Measurements from ENCODE around the gene TXNRD1.

TXNRD1 gene

DNA sequence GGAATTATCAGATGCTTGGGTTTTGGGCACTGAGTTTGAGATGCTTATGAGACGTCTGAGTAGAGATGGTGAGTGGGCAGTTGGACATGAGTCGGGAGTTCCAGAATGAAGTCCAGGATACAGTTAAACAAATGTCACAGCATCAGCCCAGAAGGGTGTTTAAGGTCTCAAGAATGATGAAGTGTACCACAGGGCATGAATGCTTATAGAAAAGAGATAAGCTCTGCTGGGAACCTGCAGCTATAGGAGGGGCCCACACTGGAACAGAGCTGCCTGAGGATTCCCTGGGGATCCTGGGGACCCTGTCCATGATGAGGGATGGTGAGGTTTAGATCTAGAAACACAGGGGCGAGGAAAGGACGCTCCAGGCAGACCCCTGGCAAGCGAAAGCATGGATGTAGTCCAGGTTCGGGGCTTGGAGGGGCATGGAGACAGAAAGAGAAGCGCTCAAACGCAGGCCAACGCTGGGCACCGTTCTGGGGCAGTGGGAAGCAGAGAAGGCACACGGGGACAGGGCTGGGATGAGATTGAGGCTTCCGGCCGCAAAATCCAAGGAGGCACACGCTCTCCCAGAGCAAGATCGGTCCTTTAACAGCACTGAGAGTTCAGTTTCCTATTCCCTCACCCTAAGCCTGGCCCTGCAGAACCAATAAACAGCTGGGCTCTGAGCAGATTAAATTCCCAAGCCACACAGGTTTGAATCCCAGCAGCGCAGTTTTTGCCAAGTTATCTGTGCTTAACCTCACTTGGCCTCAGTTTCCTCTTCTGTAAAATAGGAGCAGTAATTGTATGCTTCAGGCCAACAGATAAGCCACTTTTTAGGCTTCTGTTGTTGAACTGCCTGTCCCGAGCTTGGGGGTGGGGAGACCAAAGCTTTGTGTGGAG, 140.9 kb downstream of the TXNRD1 start:
- Histone ChIP-seq H3K4ac (ENCODE audit: low read depth, low read length) (no peak overlapping the region), H2AK5ac (ENCODE audit: low read length) (no peak overlapping the region), H2BK12ac (ENCODE audit: low read length) (no peak overlapping the region), H3K4me3 (ENCODE audit: low read depth, low read length) (no peak overlapping the region), H3K14ac (ENCODE audit: low read length) (no peak overlapping the region), H4K91ac (ENCODE audit: low read depth, low read length) (no peak overlapping the region), H2BK5ac (ENCODE audit: low read depth, low read length, poor library complexity) (no peak overlapping the region), H3K23ac (ENCODE audit: low read length) (no peak overlapping the region), H3K27ac (ENCODE audit: low read depth, low read length) (no peak overlapping the region), H3K79me1 (ENCODE audit: low read length) (no peaks in the 10 kb centered on the region), H2BK120ac (ENCODE audit: insufficient read depth, low read length, poor library complexity) (no peak overlapping the region), H3K9ac (ENCODE audit: low read length) (no peak overlapping the region), H4K8ac (ENCODE audit: low read depth, low read length) (no peak overlapping the region), H3K27me3 (ENCODE audit: insufficient read depth, low read length) (no peaks in the 10 kb centered on the region), H3K4me2 (ENCODE audit: low read length) (no peak overlapping the region), H3K36me3 (ENCODE audit: control insufficient read depth in 1 of 2, insufficient read depth in 2 of 2, low read length in 2 of 2) (peaks cover 0 to 3% of the 10 kb centered on the region in 2 experiments), H3K9me3 (ENCODE audit: insufficient read depth, low read depth, low read length) (peaks cover 4% of the 10 kb centered on the region), H4K12ac (ENCODE audit: low read depth, low read length) (no peak overlapping the region), H2AFZ (ENCODE audit: insufficient read depth, low read length, poor library complexity) (no peak overlapping the region), H3K4me1 (ENCODE audit: control insufficient read depth in 1 of 2, insufficient read depth in 2 of 2, low read length in 2 of 2) (peaks cover 0 to 5% of the 10 kb centered on the region in 2 experiments), H3K79me2 (ENCODE audit: control insufficient read depth, insufficient read depth, low read length, poor library complexity) (no peaks in the 10 kb centered on the region), H3K18ac (ENCODE audit: low read length) (no peak overlapping the region)
- no peak for DNase-seq
- no CpG with 5 or more reads among the region's 17 CpGs for WGBS (ENCODE audit: extremely low coverage, insufficient coverage, insufficient read length)

DNA sequence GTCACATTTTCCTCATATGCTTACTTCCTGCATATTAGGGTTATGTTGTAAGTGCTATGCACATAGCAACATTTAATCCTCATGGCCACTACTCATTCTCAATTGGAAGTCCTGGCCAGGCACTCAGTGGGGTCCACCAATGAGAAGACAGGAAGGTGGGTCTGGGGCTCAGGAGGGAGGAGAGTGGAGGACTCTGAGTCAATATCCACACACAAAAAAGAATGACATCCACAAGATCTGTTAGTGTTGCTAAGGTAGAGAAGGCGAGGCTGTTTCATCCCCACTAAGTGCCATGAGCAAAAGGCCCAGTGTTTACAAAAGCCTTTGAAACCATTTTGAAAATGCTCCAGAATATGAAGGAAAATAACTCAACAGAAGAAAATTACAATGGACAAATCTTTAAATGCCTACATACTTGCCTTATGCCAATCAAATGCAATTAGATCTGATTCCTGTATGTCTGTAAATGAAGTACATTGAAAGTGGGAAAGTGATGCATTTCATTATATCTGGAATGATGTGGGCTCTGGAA, 141.9 kb downstream of the TXNRD1 start:
- H2AFZ ChIP-seq (ENCODE audit: insufficient read depth, low read length, poor library complexity): no peak overlapping the region
- H3K79me2 ChIP-seq (ENCODE audit: control insufficient read depth, insufficient read depth, low read length, poor library complexity): no peaks in the 10 kb centered on the region
- H3K27me3 ChIP-seq (ENCODE audit: insufficient read depth, low read length): no peaks in the 10 kb centered on the region
- H2AK5ac ChIP-seq (ENCODE audit: low read length): no peak overlapping the region
- H3K23ac ChIP-seq (ENCODE audit: low read length): no peak overlapping the region
- peaks cover 0 to 2% of the 10 kb centered on the region in 2 experiments for H3K36me3 ChIP-seq (ENCODE audit: control insufficient read depth in 1 of 2, insufficient read depth in 2 of 2, low read length in 2 of 2)
- peaks cover 4% of the 10 kb centered on the region for H3K9me3 ChIP-seq (ENCODE audit: insufficient read depth, low read depth, low read length)
- H2BK5ac ChIP-seq (ENCODE audit: low read depth, low read length, poor library complexity): no peak overlapping the region
- H2BK120ac ChIP-seq (ENCODE audit: insufficient read depth, low read length, poor library complexity): no peak overlapping the region
- no peak overlapping the region for H3K14ac ChIP-seq (ENCODE audit: low read length)
- H3K79me1 ChIP-seq (ENCODE audit: low read length): no peaks in the 10 kb centered on the region
- H2BK12ac ChIP-seq (ENCODE audit: low read length): no peak overlapping the region
- H3K18ac ChIP-seq (ENCODE audit: low read length): no peak overlapping the region
- H3K9ac ChIP-seq (ENCODE audit: low read length): no peak overlapping the region
- no peak overlapping the region for H4K12ac ChIP-seq (ENCODE audit: low read depth, low read length)
- no peak overlapping the region for H4K91ac ChIP-seq (ENCODE audit: low read depth, low read length)
- H3K4me2 ChIP-seq (ENCODE audit: low read length): no peak overlapping the region
- H3K27ac ChIP-seq (ENCODE audit: low read depth, low read length): no peak overlapping the region
- no peak overlapping the region for H3K4me3 ChIP-seq (ENCODE audit: low read depth, low read length)
- H4K8ac ChIP-seq (ENCODE audit: low read depth, low read length): no peak overlapping the region
- H3K4ac ChIP-seq (ENCODE audit: low read depth, low read length): no peak overlapping the region
- peaks cover 0 to 5% of the 10 kb centered on the region in 2 experiments for H3K4me1 ChIP-seq (ENCODE audit: control insufficient read depth in 1 of 2, insufficient read depth in 2 of 2, low read length in 2 of 2)
- no CpG with 5 or more reads among the region's 1 CpG for WGBS (ENCODE audit: extremely low coverage, insufficient coverage, insufficient read length)
- DNase-seq: no peak

GRCh38 chr12:104358353-104359003, 142.9 kb downstream of the TXNRD1 start:
- no peaks in the 10 kb centered on the region for H3K79me2 ChIP-seq (ENCODE audit: control insufficient read depth, insufficient read depth, low read length, poor library complexity)
- H3K27me3 ChIP-seq (ENCODE audit: insufficient read depth, low read length): no peaks in the 10 kb centered on the region
- no peak overlapping the region for H3K27ac ChIP-seq (ENCODE audit: low read depth, low read length)
- peaks cover 0 to 2% of the 10 kb centered on the region in 2 experiments for H3K36me3 ChIP-seq (ENCODE audit: control insufficient read depth in 1 of 2, insufficient read depth in 2 of 2, low read length in 2 of 2)
- no peak overlapping the region for H3K9ac ChIP-seq (ENCODE audit: low read length)
- H3K4me3 ChIP-seq (ENCODE audit: low read depth, low read length): no peak overlapping the region
- H4K8ac ChIP-seq (ENCODE audit: low read depth, low read length): no peak overlapping the region
- H3K4ac ChIP-seq (ENCODE audit: low read depth, low read length): no peak overlapping the region
- H3K79me1 ChIP-seq (ENCODE audit: low read length): no peaks in the 10 kb centered on the region
- H3K9me3 ChIP-seq (ENCODE audit: insufficient read depth, low read depth, low read length): peaks cover 4% of the 10 kb centered on the region
- H3K23ac ChIP-seq (ENCODE audit: low read length): no peak overlapping the region
- no peak overlapping the region for H3K18ac ChIP-seq (ENCODE audit: low read length)
- H3K14ac ChIP-seq (ENCODE audit: low read length): no peak overlapping the region
- H2BK5ac ChIP-seq (ENCODE audit: low read depth, low read length, poor library complexity): no peak overlapping the region
- no peak overlapping the region for H2AK5ac ChIP-seq (ENCODE audit: low read length)
- DNase-seq: peak; percentile 56 to 87
- no peak overlapping the region for H4K12ac ChIP-seq (ENCODE audit: low read depth, low read length)
- H2BK12ac ChIP-seq (ENCODE audit: low read length): no peak overlapping the region
- WGBS (ENCODE audit: extremely low coverage, insufficient coverage, insufficient read length): no CpG with 5 or more reads among the region's 5 CpGs
- H3K4me2 ChIP-seq (ENCODE audit: low read length): no peak overlapping the region
- H4K91ac ChIP-seq (ENCODE audit: low read depth, low read length): no peak overlapping the region
- no peak overlapping the region for H2AFZ ChIP-seq (ENCODE audit: insufficient read depth, low read length, poor library complexity)
- peaks cover 0 to 5% of the 10 kb centered on the region in 2 experiments for H3K4me1 ChIP-seq (ENCODE audit: control insufficient read depth in 1 of 2, insufficient read depth in 2 of 2, low read length in 2 of 2)
- no peak overlapping the region for H2BK120ac ChIP-seq (ENCODE audit: insufficient read depth, low read length, poor library complexity)

DNA sequence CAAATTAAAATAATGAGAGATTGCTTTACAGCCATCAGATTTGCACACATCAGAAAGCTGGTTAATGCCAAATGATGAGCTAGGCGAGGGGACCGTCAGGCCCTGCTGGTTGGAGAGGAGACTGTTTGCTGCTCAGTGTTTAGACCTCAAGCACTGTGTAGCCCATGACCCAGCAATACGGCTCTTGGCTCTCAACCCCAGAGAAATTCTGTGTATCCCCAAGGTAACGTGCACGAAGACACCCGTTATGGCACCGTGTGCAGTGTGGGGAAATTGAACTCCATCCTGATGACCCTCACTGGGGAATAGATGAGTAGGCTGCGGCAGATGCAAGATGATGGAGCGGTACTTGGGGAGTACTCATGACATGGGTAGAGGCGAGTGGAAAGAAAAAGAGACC, 143.6 kb downstream of the TXNRD1 start:
- no peak overlapping the region for H2BK12ac ChIP-seq (ENCODE audit: low read length)
- H3K14ac ChIP-seq (ENCODE audit: low read length): no peak overlapping the region
- H4K12ac ChIP-seq (ENCODE audit: low read depth, low read length): no peak overlapping the region
- no CpG with 5 or more reads among the region's 10 CpGs for WGBS (ENCODE audit: extremely low coverage, insufficient coverage, insufficient read length)
- H3K4me3 ChIP-seq (ENCODE audit: low read depth, low read length): no peak overlapping the region
- H2AK5ac ChIP-seq (ENCODE audit: low read length): no peak overlapping the region
- no peaks in the 10 kb centered on the region for H3K79me1 ChIP-seq (ENCODE audit: low read length)
- no peak overlapping the region for H4K91ac ChIP-seq (ENCODE audit: low read depth, low read length)
- H3K27me3 ChIP-seq (ENCODE audit: insufficient read depth, low read length): no peaks in the 10 kb centered on the region
- no peak for DNase-seq
- H3K9ac ChIP-seq (ENCODE audit: low read length): no peak overlapping the region
- no peak overlapping the region for H3K27ac ChIP-seq (ENCODE audit: low read depth, low read length)
- no peak overlapping the region for H3K18ac ChIP-seq (ENCODE audit: low read length)
- H3K4ac ChIP-seq (ENCODE audit: low read depth, low read length): no peak overlapping the region
- H4K8ac ChIP-seq (ENCODE audit: low read depth, low read length): no peak overlapping the region
- no peak overlapping the region for H2BK5ac ChIP-seq (ENCODE audit: low read depth, low read length, poor library complexity)
- no peak overlapping the region for H2BK120ac ChIP-seq (ENCODE audit: insufficient read depth, low read length, poor library complexity)
- no peaks in the 10 kb centered on the region for H3K79me2 ChIP-seq (ENCODE audit: control insufficient read depth, insufficient read depth, low read length, poor library complexity)
- no peak overlapping the region for H3K23ac ChIP-seq (ENCODE audit: low read length)
- no peaks in the 10 kb centered on the region for H3K36me3 ChIP-seq (ENCODE audit: control insufficient read depth in 1 of 2, insufficient read depth in 2 of 2, low read length in 2 of 2)
- H3K9me3 ChIP-seq (ENCODE audit: insufficient read depth, low read depth, low read length): peaks cover 4% of the 10 kb centered on the region
- H3K4me1 ChIP-seq (ENCODE audit: control insufficient read depth in 1 of 2, insufficient read depth in 2 of 2, low read length in 2 of 2): peaks cover 0 to 5% of the 10 kb centered on the region in 2 experiments
- no peak overlapping the region for H2AFZ ChIP-seq (ENCODE audit: insufficient read depth, low read length, poor library complexity)
- H3K4me2 ChIP-seq (ENCODE audit: low read length): no peak overlapping the region

Measured in trophoblast cell (in vitro differentiated cells and primary cell).